Measurements from ENCODE around the gene MORC1.

MORC1 gene

DNA sequence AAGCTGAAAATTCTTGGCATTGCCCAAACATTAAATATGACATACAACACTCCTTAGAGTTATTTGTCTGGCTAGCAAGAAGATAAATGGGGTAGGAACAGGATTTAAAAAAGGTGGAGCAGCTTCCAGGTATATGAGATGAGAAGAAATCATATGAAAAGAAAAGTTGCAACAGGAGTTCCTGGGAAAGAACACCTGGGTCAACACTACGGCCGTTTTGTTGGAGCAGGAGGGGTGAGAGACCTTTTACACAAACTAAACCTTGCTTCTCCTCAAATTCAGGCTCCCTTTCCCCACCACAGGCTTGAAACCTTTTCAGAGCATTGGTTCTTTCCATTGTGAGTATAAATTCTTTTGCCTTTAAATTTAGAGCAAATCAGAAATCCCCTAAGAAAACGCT lies 145.5 kb downstream of the MORC1 start:
- TF ChIP-seq CTCF (conservative IDR thresholded peaks at IDR 0.05; ENCODE audit: low read depth, low read length) = no peak
- no peak overlapping the region for H3K4me3 ChIP-seq (ENCODE audit: low read depth, low read length)
- DNase-seq (ENCODE audit: low read depth) = no peak

DNA sequence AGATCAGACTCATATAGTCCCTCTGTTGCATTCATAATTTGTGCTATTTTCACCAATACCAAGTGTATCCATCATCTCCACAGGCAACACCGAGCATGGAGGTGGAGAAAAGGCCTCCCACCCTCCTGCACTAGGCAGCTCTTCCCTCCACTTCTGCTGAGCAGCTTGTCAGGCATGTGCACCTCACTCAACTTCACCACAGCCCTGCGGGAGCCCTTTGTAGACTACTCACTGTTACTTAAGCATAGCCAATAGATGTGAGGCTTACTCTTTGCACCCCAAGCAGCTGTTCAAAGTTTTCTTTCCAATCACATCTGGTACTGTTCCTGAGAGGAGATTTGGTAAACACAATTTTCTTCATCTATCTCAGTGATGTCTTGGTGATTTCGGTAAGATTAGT lies 147.4 kb downstream of the MORC1 start:
- DNase-seq (ENCODE audit: low read depth) = no peak
- H3K4me3 ChIP-seq (ENCODE audit: low read depth, low read length) = no peak overlapping the region
- TF ChIP-seq CTCF (conservative IDR thresholded peaks at IDR 0.05; ENCODE audit: low read depth, low read length) = no peak

- DNase-seq (ENCODE audit: low read depth) = no peak
Measured at GRCh38 chr3:108966773-108967172, 151.2 kb downstream of the MORC1 start.

GRCh38 chr3:108959017-108959416 lies 158.9 kb downstream of the MORC1 start:
- TF ChIP-seq CTCF (conservative IDR thresholded peaks at IDR 0.05; ENCODE audit: low read depth, low read length) = no peak
- no peak for DNase-seq (ENCODE audit: low read depth)
- no peak overlapping the region for H3K4me3 ChIP-seq (ENCODE audit: low read depth, low read length)

More at GRCh38 chr3:108966773-108967172, 151.2 kb downstream of the MORC1 start:
- no peak for TF ChIP-seq CTCF (conservative IDR thresholded peaks at IDR 0.05; ENCODE audit: low read depth, low read length)
- H3K4me3 ChIP-seq (ENCODE audit: low read depth, low read length) = no peak overlapping the region

DNA sequence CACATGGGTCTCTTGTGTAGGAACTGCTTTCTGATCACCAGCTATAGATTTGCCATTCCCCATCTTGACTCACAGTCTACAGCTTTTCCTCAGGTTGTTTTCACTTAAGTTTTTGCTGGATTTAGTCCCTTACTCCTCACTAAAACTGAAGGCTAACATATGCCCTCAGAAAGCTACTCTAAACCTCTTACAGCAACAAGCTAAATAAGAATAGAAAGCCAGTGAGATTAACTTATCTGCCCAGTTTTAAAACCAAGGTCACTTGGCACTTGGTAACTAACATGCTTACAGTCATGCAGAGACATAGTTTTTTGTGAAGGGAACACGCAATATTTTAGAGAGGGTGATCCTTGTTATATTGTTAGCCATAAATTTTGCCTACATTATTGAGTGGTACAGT lies 164.2 kb downstream of the MORC1 start, which contains the start of gene GUCA1C:
Gene GUCA1C (minus strand): TSS at position 180 of the 400 bp plus-strand sequence. CDS start 117 bp downstream, at position 63.
- no peak for TF ChIP-seq CTCF (conservative IDR thresholded peaks at IDR 0.05; ENCODE audit: low read depth, low read length)
- no peak within 1 kb of the TSS for H3K4me3 ChIP-seq (ENCODE audit: low read depth, low read length)
- no peak for DNase-seq (ENCODE audit: low read depth)

GRCh38 chr3:108953210-108953609 lies 164.7 kb downstream of the MORC1 start:
- TF ChIP-seq CTCF (conservative IDR thresholded peaks at IDR 0.05; ENCODE audit: low read depth, low read length) = no peak
- DNase-seq (ENCODE audit: low read depth) = no peak
- no peak overlapping the region for H3K4me3 ChIP-seq (ENCODE audit: low read depth, low read length)

GRCh38 chr3:108951820-108952501 lies 166.0 kb downstream of the MORC1 start:
- DNase-seq (ENCODE audit: low read depth) = no peak
- TF ChIP-seq CTCF (conservative IDR thresholded peaks at IDR 0.05; ENCODE audit: low read depth, low read length) = no peak
- H3K4me3 ChIP-seq (ENCODE audit: low read depth, low read length) = no peak overlapping the region

Data from choroid plexus epithelial cell (primary cell).